HepG2 (cell line): Measurements from ENCODE around the gene SLC2A11. TPM values are rescaled to one million over a fixed set of nuclear protein-coding genes. Genes with fewer than 3 reads are reported as not detected.

ENCODE experiments used
- CREB1 ChIP-seq, 2 experiments: fragments of 450-650 bp in 1 of 2; IDR thresholded peaks; 2 replicates each; pipeline ENCODE4 v1.6.1; 2016 to 2017; ENCODE audit warnings: control low read depth in 1 of 2, mild to moderate bottlenecking in 1 of 2, missing compliant biosample characterization in 1 of 2, missing genetic modification characterization in 1 of 2
- E2F2 ChIP-seq: sonication (generic); formaldehyde crosslinking; IDR thresholded peaks from 2 replicates; pipeline ENCODE4 v1.4.0; 2020; ENCODE audit warnings: missing genetic modification reagents, borderline replicate concordance
- FOXJ3 ChIP-seq: sonication (generic); formaldehyde crosslinking; IDR thresholded peaks from 2 replicates; pipeline ENCODE4 v1.4.0; 2020; ENCODE audit warnings: missing genetic modification reagents, mild to moderate bottlenecking, borderline replicate concordance
- LCORL ChIP-seq, 2 experiments: fragments of 450-650 bp in 1 of 2; sonication (generic) in 1 of 2; formaldehyde crosslinking in 1 of 2; IDR thresholded peaks; 2 replicates each; pipeline versions ENCODE4 v1.5.0 to v1.6.1; 2017 to 2020; ENCODE audit warnings: antibody characterized with exemption in 1 of 2, missing genetic modification reagents in 1 of 2
- MED1 ChIP-seq: sonication (generic); formaldehyde crosslinking; IDR thresholded peaks from 2 replicates; pipeline ENCODE4 v1.4.0; 2020; ENCODE audit warnings: missing genetic modification reagents
- RERE ChIP-seq: IDR thresholded peaks from 2 replicates; pipeline ENCODE4 v1.6.1; 2016; ENCODE audit warnings: low read depth, missing genetic modification reagents, missing compliant biosample characterization
- SMC3 ChIP-seq: IDR thresholded peaks from 2 replicates; pipeline ENCODE4 v1.6.1; 2011; ENCODE audit warnings: low read length, improper control_type of control experiment
- ZNF33B ChIP-seq: sonication (generic); formaldehyde crosslinking; IDR thresholded peaks from 2 replicates; pipeline ENCODE4 v1.5.1; 2020; ENCODE audit warnings: mild to moderate bottlenecking, missing genetic modification reagents
- ZNF547 ChIP-seq: sonication (generic); formaldehyde crosslinking; IDR thresholded peaks from 2 replicates; pipeline ENCODE4 v1.5.1; 2020; ENCODE audit warnings: mild to moderate bottlenecking, missing genetic modification reagents
- ZNF747 ChIP-seq: sonication (generic); formaldehyde crosslinking; IDR thresholded peaks from 2 replicates; pipeline ENCODE4 v1.8.1; 2023; ENCODE audit warnings: missing genetic modification reagents, mild to moderate bottlenecking, borderline replicate concordance
- ZNF883 ChIP-seq: sonication (generic); formaldehyde crosslinking; IDR thresholded peaks from 2 replicates; pipeline ENCODE4 v1.5.1; 2020; ENCODE audit warnings: mild to moderate bottlenecking, missing genetic modification reagents; ENCODE audit errors: not compliant biosample characterization
- ZSCAN25 ChIP-seq: sonication (generic); formaldehyde crosslinking; IDR thresholded peaks from 2 replicates; pipeline ENCODE4 v1.8.0; 2022; ENCODE audit warnings: mild to moderate bottlenecking, missing genetic modification reagents
- polyA plus RNA-seq, 8 experiments: library from polyadenylated mRNA; depleted of rRNA in 3 of 8; stranded (reverse) in 7 of 8; unstranded in 1 of 8; fragments of >200 nt; fragmentation: Illumina TruSeq in 4 of 8; extraction: Trizol in 4 of 8; gene quantifications; 2 replicates each; pipeline versions ENCODE4 v1.2.1 to v1.2.3, GENCODE V29; 2011 to 2016; ENCODE audit warnings: low read depth in 4 of 8, missing spikeins in 1 of 8, mixed read lengths in 1 of 8; ENCODE audit not compliant: insufficient read depth in 1 of 8
- total RNA-seq, 5 experiments: library from RNA; depleted of rRNA; stranded (reverse); fragments of >200 nt; fragmentation: Illumina TruSeq; extraction: Trizol; gene quantifications; 2 replicates each; pipeline ENCODE4 v1.2.3, GENCODE V29; 2016; ENCODE audit warnings: low read depth in 1 of 5
- TF ChIP-seq, protein P1 (sequence below): sonication (generic); formaldehyde crosslinking; IDR thresholded peaks from 2 replicates; pipeline ENCODE4 v1.9.0; 2021; ENCODE audit warnings: missing genetic modification reagents, mild to moderate bottlenecking, borderline replicate concordance
- TF ChIP-seq, protein P2 (sequence below): sonication (generic); formaldehyde crosslinking; IDR thresholded peaks from 2 replicates; pipeline ENCODE4 v1.4.0; 2020; ENCODE audit warnings: missing genetic modification reagents

SLC2A11 gene
- total and polyA plus RNA-seq, 2 of the 13 experiments (the other 11 are each of a cell fraction or from before 2014, with no cell fraction given) = 15.2 to 15.4 TPM

DNA sequence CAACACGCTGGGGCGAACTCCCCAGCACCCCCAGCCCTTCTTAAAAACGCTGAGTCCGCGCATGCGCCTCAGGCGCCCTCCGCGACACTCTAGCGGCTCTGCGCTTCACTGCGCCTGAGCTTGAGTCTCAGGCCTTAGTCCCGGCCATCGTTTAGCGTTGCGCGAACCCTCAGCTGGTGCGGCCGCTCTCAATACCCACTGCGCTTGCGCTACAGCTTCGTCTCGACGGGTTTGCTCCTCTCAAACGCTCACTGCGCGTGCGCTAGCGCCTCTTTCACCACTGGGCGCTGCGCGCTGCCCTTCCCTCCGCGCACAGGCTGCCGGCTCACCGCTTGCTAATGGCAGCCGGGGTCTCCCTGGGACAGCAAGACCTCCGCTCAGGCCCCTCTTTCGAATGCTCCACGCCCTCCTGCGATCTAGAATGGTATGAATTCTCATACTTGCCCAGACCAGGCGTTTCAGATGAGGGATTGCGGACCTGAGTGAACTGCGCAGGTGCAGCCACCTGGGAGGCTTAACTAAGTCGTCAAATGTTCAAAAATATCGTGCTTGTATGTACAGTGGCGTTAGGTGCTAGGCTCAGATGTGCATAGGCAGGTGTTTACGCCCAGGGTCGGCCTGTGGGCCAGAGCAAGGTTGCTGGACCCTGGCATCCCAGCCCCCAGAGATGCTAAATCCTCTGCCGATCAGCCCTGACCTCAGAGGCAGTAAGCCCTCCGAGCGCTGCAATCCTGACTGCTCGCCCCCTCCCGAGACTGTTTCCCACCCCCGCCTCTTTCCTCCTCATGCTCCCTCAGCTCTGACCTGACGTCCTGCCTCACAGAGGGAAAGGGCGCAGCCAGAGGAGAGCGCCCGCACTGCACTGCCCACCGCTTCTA, at the start of gene SLC2A11 (continued):
- TF ChIP-seq, protein P1, sequence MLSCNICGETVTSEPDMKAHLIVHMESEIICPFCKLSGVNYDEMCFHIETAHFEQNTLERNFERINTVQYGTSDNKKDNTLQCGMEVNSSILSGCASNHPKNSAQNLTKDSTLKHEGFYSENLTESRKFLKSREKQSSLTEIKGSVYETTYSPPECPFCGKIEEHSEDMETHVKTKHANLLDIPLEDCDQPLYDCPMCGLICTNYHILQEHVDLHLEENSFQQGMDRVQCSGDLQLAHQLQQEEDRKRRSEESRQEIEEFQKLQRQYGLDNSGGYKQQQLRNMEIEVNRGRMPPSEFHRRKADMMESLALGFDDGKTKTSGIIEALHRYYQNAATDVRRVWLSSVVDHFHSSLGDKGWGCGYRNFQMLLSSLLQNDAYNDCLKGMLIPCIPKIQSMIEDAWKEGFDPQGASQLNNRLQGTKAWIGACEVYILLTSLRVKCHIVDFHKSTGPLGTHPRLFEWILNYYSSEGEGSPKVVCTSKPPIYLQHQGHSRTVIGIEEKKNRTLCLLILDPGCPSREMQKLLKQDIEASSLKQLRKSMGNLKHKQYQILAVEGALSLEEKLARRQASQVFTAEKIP (CRISPR knock-in tag) = no peak
- TF ChIP-seq ZNF747 (CRISPR knock-in tag) (peak; percentile 54; the same call in 1 of the 2 replicates), ZNF547 (CRISPR knock-in tag) (peak; percentile 70; the same call in 1 of the 2 replicates), CREB1 (IDR thresholded peaks at IDR 0.05) (no peak), CREB1 (CRISPR knock-in tag; IDR thresholded peaks at IDR 0.05) (no peak), ZNF33B (CRISPR knock-in tag) (peak; percentile 55; the same call in 1 of the 2 replicates), MED1 (CRISPR knock-in tag) (peak; percentile 52), FOXJ3 (CRISPR knock-in tag) (no peak; the same call in 1 of the 2 replicates), ZNF883 (CRISPR knock-in tag) (peak; percentile 15), E2F2 (CRISPR knock-in tag) (no peak), ZSCAN25 (CRISPR knock-in tag) (no peak), RERE (CRISPR knock-in tag) (no peak), SMC3 (no peak), LCORL (IDR thresholded peaks at IDR 0.05) (no peak), LCORL (CRISPR knock-in tag; IDR thresholded peaks at IDR 0.05) (no peak)
- TF ChIP-seq, protein P2, sequence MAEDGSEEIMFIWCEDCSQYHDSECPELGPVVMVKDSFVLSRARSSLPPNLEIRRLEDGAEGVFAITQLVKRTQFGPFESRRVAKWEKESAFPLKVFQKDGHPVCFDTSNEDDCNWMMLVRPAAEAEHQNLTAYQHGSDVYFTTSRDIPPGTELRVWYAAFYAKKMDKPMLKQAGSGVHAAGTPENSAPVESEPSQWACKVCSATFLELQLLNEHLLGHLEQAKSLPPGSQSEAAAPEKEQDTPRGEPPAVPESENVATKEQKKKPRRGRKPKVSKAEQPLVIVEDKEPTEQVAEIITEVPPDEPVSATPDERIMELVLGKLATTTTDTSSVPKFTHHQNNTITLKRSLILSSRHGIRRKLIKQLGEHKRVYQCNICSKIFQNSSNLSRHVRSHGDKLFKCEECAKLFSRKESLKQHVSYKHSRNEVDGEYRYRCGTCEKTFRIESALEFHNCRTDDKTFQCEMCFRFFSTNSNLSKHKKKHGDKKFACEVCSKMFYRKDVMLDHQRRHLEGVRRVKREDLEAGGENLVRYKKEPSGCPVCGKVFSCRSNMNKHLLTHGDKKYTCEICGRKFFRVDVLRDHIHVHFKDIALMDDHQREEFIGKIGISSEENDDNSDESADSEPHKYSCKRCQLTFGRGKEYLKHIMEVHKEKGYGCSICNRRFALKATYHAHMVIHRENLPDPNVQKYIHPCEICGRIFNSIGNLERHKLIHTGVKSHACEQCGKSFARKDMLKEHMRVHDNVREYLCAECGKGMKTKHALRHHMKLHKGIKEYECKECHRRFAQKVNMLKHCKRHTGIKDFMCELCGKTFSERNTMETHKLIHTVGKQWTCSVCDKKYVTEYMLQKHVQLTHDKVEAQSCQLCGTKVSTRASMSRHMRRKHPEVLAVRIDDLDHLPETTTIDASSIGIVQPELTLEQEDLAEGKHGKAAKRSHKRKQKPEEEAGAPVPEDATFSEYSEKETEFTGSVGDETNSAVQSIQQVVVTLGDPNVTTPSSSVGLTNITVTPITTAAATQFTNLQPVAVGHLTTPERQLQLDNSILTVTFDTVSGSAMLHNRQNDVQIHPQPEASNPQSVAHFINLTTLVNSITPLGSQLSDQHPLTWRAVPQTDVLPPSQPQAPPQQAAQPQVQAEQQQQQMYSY (CRISPR knock-in tag) = peak; percentile 24; the same call in 1 of the 2 replicates
